GM12878 (cell line): ENCODE results near the gene CIAO1. TPM values are rescaled to one million over a fixed set of nuclear protein-coding genes. Genes with fewer than 3 reads are reported as not detected.

Experiments
- ATF2 ChIP-seq: IDR thresholded peaks from 2 replicates; pipeline ENCODE4 v1.6.1; 2012; ENCODE audit warnings: low read length, inconsistent platforms
- E2F8 ChIP-seq: fragments of 450-650 bp; IDR thresholded peaks from 2 replicates; pipeline ENCODE4 v1.6.1; 2018; ENCODE audit warnings: mild to moderate bottlenecking, low read depth, moderate library complexity; ENCODE audit not compliant: partially characterized antibody
- FOXK2 ChIP-seq: fragments of 450-650 bp; IDR thresholded peaks from 2 replicates; pipeline ENCODE4 v1.6.1; 2017; ENCODE audit warnings: mild to moderate bottlenecking, moderate library complexity
- HCFC1 ChIP-seq: fragments of 150-350 bp; IDR thresholded peaks from 2 replicates; pipeline ENCODE4 v1.6.1; 2014; ENCODE audit warnings: low read length
- IKZF2 ChIP-seq, 2 experiments: fragments of 450-650 bp; IDR thresholded peaks; 2 replicates each; pipeline ENCODE4 v1.6.1; 2017; ENCODE audit warnings: mild to moderate bottlenecking in 2 of 2, moderate library complexity in 2 of 2
- JUND ChIP-seq: IDR thresholded peaks from 2 replicates; pipeline ENCODE4 v1.6.1; 2012; ENCODE audit warnings: low read depth, mild to moderate bottlenecking, low read length, improper control_type of control experiment, moderate library complexity
- KAT2A ChIP-seq: conservative IDR thresholded peaks from 2 replicates; pipeline ENCODE4 v1.6.1; 2011; ENCODE audit warnings: low read depth, low read length; ENCODE audit not compliant: control insufficient read depth
- MXI1 ChIP-seq: fragments of 150-350 bp; IDR thresholded peaks from 2 replicates; pipeline ENCODE4 v1.6.1; 2011; ENCODE audit warnings: low read depth, mild to moderate bottlenecking, inconsistent platforms, low read length, improper control_type of control experiment
- PBX3 ChIP-seq: IDR thresholded peaks from 2 replicates; pipeline ENCODE4 v1.6.1; 2011; ENCODE audit warnings: mild to moderate bottlenecking, low read depth, low read length, moderate library complexity; ENCODE audit not compliant: insufficient replicate concordance
- SREBF1 ChIP-seq: IDR thresholded peaks from 2 replicates; pipeline ENCODE4 v1.6.1; 2012; ENCODE audit warnings: mild to moderate bottlenecking, low read length
- SRF ChIP-seq, 2 experiments: IDR thresholded peaks; 2 replicates each; pipeline ENCODE4 v1.6.1; 2011; ENCODE audit warnings: low read depth in 2 of 2, low read length in 2 of 2, mild to moderate bottlenecking in 1 of 2, moderate library complexity in 1 of 2
- SUPT20H ChIP-seq: IDR thresholded peaks from 2 replicates; pipeline ENCODE4 v1.6.1; 2011; ENCODE audit warnings: low read depth, mild to moderate bottlenecking, low read length, moderate library complexity, borderline replicate concordance; ENCODE audit not compliant: control insufficient read depth
- TBL1XR1 ChIP-seq: IDR thresholded peaks from 2 replicates; pipeline ENCODE4 v1.6.1; 2012; ENCODE audit warnings: low read depth, low read length, improper control_type of control experiment
- USF1 ChIP-seq: IDR thresholded peaks from 2 replicates; pipeline ENCODE4 v1.6.1; 2011; ENCODE audit warnings: borderline replicate concordance, low read depth, mild to moderate bottlenecking, moderate library complexity, mixed read lengths, low read length; ENCODE audit not compliant: insufficient read depth; ENCODE audit errors: extremely low read length
- USF2 ChIP-seq: IDR thresholded peaks from 2 replicates; pipeline ENCODE4 v1.6.1; 2011; ENCODE audit warnings: low read depth, low read length, improper control_type of control experiment, borderline replicate concordance
- WRNIP1 ChIP-seq: IDR thresholded peaks from 2 replicates; pipeline ENCODE4 v1.6.1; 2011; ENCODE audit warnings: low read depth, low read length, improper control_type of control experiment, borderline replicate concordance
- ZNF24 ChIP-seq: fragments of 450-650 bp; IDR thresholded peaks from 2 replicates; pipeline ENCODE4 v1.6.1; 2017; ENCODE audit warnings: antibody characterized with exemption, mild to moderate bottlenecking
- polyA plus RNA-seq, 11 experiments: library from polyadenylated mRNA; depleted of rRNA in 4 of 11; unstranded in 6 of 11; stranded (reverse) in 5 of 11; fragments of >200 nt; fragmentation: Nextera tagmentation in 4 of 11; fragmentation: Illumina TruSeq in 1 of 11; extraction: Ambion mirVana in 4 of 11; extraction: Trizol in 1 of 11; gene quantifications; 1 replicate in 1 of 11; 2 replicates in 10 of 11; pipeline versions ENCODE4 v1.2.1 to v1.2.3, GENCODE V29; 2011 to 2016; ENCODE audit warnings: inconsistent platforms in 2 of 11, missing spikeins in 2 of 11, low read depth in 1 of 11
- total RNA-seq, 4 experiments: library from RNA; depleted of rRNA in 3 of 4; stranded (reverse); fragments of >200 nt in 3 of 4; fragmentation: Illumina TruSeq in 1 of 4; extraction: Trizol in 1 of 4; gene quantifications; 2 replicates each; pipeline versions ENCODE4 v1.2.1 to v1.2.3, GENCODE V29; 2013 to 2021

Gene CIAO1
- total and polyA plus RNA-seq, 10 of the 15 experiments (the other 5 are each of a cell fraction or from before 2014, with no cell fraction given): 8.3 to 89.4 (median 63.4) TPM

GRCh38 chr2:96265840-96266679, at the start of gene CIAO1, which contains the start of gene TMEM127 (continued):
- TF ChIP-seq SREBF1 (peak; percentile 88), TBL1XR1 (peak; percentile 88), JUND (no peak), HCFC1 (peak; percentile 99), ZNF24 (no peak), KAT2A (no peak), SRF (IDR thresholded peaks at IDR 0.05; ENCODE audit: low read depth in 2 of 2, low read length in 2 of 2) (peak; percentile 1 to 42; a peak in 3 of 4 replicates), PBX3 (no peak), WRNIP1 (no peak), SUPT20H (no peak), FOXK2 (peak; percentile 33; the same call in 1 of the 2 replicates), MXI1 (peak; percentile 64; the same call in 1 of the 2 replicates), ATF2 (no peak), USF1 (no peak), E2F8 (no peak), IKZF2 (IDR thresholded peaks at IDR 0.05) (no peak; a peak in 1 of 4 replicates), USF2 (no peak)
